H7 (cell line): ENCODE measurements around the gene BCO1. TPM values are rescaled to one million over a fixed set of nuclear protein-coding genes. Genes with fewer than 3 reads are reported as not detected.
"Not testable (repeated sequence)": the region's sequence is repeated elsewhere in the genome, so short reads cannot be mapped to it uniquely, and the experiment has no call there.

Experiments
- DNase-seq: peaks from one replicate; pipeline ENCODE4 v3.0.0; 2012
- H3K27me3 ChIP-seq: 2 replicates; pipeline ENCODE4 v1.6.0; 2011; ENCODE audit warnings: mild to moderate bottlenecking, low read length; ENCODE audit not compliant: control insufficient read depth, insufficient read depth
- H3K36me3 ChIP-seq: replicated peaks from 2 replicates; pipeline ENCODE4 v1.5.1; 2011; ENCODE audit warnings: low read length; ENCODE audit not compliant: control insufficient read depth, insufficient read depth
- H3K4me3 ChIP-seq: 2 replicates; pipeline ENCODE4 v1.5.1; 2011; ENCODE audit warnings: low read depth, mild to moderate bottlenecking, control low read depth, low read length, moderate library complexity; ENCODE audit not compliant: insufficient read depth
- total RNA-seq: library from RNA; depleted of rRNA; stranded (reverse); fragments of >200 nt; shearing (Covaris generic); gene quantifications from 2 replicates; pipeline ENCODE4 v1.2.3, GENCODE V29; 2014

Gene BCO1
- total RNA-seq, 1 experiment from 2014 or later, result 0.10 TPM

DNA sequence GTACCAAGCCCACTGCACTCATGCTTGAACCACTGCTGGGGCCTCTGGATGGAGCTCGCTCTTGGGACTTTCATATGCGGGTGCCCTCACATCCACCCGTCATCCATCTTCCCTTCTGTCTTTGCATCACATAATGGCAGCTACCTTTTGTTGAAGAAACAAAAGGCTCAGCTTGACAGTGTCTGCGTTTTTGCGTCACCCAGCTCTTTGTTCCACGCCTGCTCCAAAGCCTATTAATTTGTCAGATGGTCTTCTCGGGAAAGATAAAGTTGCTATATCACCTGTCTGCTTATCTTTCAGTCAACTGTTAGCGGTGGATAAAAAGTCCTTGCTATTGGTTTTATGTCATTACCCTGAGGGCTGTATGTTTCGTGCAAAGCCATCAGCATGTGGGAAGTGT lies 18.1 kb upstream of the BCO1 start:
- Histone ChIP-seq H3K36me3 (no peaks in the 10 kb centered on the region), H3K4me3 (no peak overlapping the region), H3K27me3 (no peaks in the 10 kb centered on the region; the same call in 1 of the 2 replicates)
- DNase-seq, result no peak

DNA sequence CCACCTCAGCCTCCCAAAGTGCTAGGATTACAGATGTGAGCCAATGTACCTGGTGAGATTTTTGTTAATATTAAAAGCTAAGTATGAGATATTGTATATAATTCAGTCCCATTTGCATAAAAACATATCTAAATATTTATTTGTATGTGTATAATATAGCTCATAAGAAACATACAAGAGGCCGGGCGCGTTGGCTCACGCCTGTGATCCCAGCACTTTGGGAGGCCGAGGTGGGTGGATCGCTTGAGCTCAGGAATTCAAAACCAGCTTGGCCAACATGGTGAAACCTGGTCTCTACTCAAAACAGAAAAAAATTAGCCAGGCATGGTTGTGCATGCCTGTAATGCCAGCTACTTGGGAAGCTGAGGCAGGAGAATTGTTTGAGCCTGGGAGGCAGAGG lies 16.8 kb upstream of the BCO1 start:
- no peak for DNase-seq
- Histone ChIP-seq H3K4me3 (no peak overlapping the region), H3K27me3 (no peaks in the 10 kb centered on the region), H3K36me3 (no peaks in the 10 kb centered on the region)

DNA sequence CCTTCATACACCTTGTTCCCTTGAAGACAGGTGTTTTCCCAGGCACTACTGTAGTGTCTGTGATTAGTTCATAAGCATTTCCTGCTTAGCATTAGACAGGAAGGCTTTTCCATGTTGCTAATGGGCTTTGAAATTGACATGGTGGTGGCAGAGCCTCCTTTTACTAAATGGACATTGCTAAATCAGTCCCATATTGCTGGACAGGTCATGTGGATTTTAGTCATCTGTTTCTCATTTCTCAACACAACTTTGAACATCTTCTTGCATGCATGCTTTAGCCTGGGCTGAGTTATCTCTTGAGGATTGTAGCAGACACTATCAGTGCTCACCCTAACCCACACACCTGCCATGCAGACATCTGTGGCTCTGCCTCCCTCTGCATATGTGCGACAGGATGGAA lies 13.7 kb upstream of the BCO1 start:
- no peak for DNase-seq
- Histone ChIP-seq H3K36me3 (no peaks in the 10 kb centered on the region), H3K27me3 (no peaks in the 10 kb centered on the region), H3K4me3 (no peak overlapping the region)

DNA sequence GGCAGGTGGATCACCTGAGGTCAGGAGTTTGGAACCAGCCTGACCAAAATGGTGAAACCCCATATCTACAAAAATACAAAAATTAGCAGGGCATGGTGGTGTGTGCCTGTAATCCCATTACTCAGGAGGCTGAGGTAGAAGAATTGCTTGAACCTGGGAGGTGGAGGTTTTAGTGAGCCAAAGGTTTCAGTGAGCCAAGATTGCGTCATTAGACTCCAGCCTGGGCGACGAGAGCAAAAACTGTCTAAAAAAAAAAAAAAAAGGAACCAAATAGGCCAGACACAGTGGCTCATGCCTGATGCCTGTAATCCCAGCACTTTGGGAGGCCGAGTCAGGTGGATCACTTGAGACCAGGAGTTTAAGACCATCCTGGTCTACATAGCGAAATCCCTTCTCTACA lies 12.8 kb upstream of the BCO1 start:
- not testable (repeated sequence) for H3K36me3 ChIP-seq, H3K4me3 ChIP-seq, H3K27me3 ChIP-seq, DNase-seq

DNA sequence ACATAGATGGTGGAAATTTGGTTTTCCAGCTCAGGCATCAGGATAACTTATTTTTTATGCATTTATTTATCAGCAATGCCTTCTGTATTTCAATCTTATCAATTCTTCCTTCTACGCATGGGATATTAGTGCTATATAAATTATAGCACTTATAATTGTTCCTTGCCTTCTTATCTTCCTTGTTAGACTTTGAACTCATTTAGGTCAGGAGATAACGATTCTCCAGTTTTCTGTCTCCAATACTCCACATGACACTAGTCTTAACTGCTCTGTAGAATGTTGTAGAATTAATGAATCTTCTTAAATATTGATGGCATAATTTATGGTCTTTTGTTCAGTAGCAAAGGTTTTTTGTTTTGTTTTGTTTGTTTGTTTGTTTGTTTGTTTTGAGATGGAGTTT lies 10.7 kb upstream of the BCO1 start:
- Histone ChIP-seq H3K4me3 (no peak overlapping the region), H3K36me3 (no peaks in the 10 kb centered on the region), H3K27me3 (no peaks in the 10 kb centered on the region)
- DNase-seq, result no peak

DNA sequence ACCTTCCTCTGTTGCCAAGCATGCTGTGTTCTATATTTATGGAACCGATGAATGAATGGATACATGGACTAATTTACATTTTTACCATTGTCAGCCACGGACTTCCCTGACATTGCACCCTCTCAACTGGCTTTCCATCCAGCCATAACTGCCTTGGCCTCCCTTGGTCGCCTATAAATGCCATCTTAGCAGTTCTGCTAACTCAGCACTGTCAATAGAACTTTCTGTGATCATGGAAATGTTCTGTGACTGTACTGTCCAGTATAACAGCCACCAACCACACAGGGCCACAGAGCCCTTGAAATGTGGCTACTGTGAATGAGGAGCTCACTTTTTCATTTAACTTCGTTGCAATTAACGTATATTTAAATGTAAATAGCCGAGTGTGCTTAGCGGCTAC lies 8.7 kb upstream of the BCO1 start:
- no peak overlapping the region for H3K4me3 ChIP-seq
- no peaks in the 10 kb centered on the region for H3K27me3 ChIP-seq
- DNase-seq, result no peak
- no peaks in the 10 kb centered on the region for H3K36me3 ChIP-seq

DNA sequence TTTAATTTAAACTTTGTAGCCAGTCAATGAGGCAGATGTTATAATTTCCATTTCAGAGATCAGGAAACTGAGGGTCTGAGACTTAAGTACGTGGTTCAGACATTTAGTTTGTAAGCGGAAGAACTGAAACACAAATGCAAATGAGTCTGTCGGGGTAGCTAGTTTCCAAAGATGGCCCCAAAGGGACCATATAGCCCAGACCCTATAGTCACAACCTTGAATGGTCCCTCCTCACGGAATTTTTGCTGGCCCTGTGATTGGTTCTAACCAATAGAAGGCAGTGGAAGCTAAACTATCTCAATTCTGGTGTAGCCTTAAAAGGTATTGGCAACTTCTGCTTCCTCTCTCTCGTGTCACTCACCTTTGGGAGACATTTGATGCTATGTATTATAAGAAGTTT lies 7.5 kb upstream of the BCO1 start:
- Histone ChIP-seq H3K36me3 (no peaks in the 10 kb centered on the region), H3K27me3 (no peaks in the 10 kb centered on the region), H3K4me3 (no peak overlapping the region)
- no peak for DNase-seq

DNA sequence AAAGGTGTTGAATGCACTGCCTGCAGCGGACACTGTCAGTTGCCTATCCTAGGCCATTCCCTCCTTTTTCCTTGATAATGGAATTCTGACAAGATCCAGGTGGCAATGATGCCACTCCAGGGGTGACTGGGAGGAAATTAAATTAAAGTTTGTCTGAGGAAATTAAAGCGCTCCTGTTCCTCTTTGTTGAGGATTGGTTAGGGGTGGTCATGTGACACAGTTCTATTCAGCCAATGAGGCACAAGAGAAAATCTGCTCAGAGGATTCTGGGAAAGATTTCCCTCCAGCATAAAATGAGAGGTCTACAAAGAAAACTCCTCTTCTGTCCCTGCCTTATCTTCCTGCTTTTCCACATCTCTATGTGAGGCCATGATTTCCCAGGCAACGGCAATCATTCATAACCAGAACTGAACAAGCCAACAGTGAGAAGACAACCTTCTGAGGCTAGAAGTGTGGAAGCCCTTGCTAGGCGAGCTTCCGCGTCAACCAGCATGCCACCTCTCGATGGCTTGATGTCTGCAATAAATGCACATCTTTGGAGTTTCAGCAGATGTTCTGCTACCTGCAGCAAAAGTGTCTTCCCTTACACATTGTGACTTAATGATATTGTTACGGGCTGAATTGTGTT lies 5.6 kb upstream of the BCO1 start:
- H3K27me3 ChIP-seq, result no peaks in the 10 kb centered on the region
- DNase-seq, result no peak
- H3K36me3 ChIP-seq, result no peaks in the 10 kb centered on the region
- no peak overlapping the region for H3K4me3 ChIP-seq

DNA sequence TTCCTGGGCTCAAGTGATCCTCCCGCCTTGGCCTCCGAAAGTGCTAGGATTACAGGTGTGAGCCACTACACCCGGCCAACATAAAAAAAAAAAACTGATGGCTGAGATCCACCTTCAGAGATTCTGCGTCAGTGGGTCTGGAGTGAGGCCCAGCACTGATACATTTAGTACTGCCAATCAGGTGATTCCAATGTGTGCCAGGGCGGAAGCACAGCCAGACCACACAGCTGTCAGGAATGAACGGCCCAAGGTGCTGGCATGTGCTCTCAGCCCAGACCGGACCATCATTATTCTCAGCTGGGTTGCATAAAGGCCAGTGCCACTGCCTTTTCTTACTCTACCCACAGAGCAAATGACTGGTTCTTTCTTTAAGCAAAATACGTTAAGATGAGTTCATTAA lies 1.2 kb upstream of the BCO1 start:
- no peak for DNase-seq
- H3K36me3 ChIP-seq, result no peaks in the 10 kb centered on the region
- H3K4me3 ChIP-seq, result no peak overlapping the region
- no peaks in the 10 kb centered on the region for H3K27me3 ChIP-seq

DNA sequence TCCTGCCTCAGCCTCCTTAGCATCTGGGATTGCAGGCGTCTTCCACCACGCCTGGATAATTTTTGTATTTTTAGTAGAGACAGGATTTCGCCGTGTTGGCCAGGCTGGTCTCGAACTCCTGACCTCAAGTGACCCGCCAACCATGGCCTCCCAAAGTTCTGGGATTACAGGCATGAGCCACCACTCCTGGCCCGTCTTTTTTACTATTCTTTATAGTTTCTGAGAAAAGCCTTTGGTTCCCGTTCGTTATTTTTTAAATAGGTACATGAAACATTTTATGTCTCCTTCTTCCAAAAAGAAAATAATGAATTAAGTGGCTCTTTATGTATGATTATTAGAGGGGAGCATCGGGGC lies 570 bp upstream of the BCO1 start:
- Histone ChIP-seq H3K27me3 (no peaks in the 10 kb centered on the region), H3K36me3 (no peaks in the 10 kb centered on the region), H3K4me3 (no peak overlapping the region)
- DNase-seq, result no peak

DNA sequence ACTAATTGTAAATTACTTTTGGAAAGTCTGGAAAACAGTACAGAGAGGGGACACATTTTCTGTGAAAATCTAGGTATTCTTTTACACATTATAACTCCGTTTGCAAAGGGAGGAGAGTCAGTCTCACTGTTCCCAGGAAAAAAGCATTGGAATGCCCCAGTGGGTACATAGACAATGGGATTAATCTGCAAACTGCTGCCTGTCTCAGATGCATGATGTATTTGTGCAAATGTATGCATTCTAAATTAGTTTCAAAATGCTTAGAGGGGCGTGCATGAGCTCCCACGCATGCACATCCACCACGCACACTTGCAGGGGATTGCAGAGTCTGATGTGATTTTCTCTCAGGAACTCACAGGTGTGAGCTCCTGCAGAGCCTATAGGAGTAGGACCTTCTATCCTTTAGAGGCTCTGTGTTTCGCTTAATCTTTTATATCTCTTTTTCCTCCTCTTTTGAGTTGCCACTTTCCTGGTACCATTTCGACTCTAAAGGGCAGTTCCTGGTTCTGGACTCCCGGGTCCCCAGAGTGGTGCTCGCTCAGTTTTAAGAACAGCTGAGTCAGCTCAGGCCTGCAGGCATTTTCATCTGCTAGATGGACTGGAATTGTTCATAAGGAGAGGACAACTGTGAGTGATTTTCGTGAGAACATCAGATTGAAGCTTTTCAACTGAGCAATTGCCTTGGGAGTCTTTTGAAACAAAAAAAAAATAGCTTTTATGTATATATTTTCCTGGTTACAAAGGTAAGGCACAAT lies 1.1 kb downstream of the BCO1 start:
- no peak for DNase-seq
- H3K27me3 ChIP-seq, result no peaks in the 10 kb centered on the region
- no peak overlapping the region for H3K4me3 ChIP-seq
- H3K36me3 ChIP-seq, result no peaks in the 10 kb centered on the region

DNA sequence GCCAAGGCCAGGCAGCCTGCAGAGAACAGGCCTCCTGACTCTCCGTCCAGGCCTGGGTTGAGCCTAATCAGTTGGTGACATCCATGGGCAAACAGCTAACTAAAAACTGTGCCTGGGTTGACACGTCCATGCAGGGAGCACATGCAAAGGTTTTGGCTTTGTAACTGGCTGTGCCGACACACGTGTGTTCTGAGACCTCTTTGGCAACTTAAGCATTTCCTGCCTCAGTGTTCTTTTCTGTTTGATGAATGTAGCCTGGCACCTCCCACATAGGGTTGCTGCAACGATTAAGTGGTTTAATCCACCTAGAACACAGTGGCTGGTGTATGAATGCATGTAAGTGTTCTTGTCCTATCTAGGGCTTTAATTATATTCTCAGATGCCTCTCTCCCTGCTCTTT lies 3.2 kb downstream of the BCO1 start:
- no peak for DNase-seq
- Histone ChIP-seq H3K36me3 (no peaks in the 10 kb centered on the region), H3K4me3 (no peak overlapping the region), H3K27me3 (no peaks in the 10 kb centered on the region)

DNA sequence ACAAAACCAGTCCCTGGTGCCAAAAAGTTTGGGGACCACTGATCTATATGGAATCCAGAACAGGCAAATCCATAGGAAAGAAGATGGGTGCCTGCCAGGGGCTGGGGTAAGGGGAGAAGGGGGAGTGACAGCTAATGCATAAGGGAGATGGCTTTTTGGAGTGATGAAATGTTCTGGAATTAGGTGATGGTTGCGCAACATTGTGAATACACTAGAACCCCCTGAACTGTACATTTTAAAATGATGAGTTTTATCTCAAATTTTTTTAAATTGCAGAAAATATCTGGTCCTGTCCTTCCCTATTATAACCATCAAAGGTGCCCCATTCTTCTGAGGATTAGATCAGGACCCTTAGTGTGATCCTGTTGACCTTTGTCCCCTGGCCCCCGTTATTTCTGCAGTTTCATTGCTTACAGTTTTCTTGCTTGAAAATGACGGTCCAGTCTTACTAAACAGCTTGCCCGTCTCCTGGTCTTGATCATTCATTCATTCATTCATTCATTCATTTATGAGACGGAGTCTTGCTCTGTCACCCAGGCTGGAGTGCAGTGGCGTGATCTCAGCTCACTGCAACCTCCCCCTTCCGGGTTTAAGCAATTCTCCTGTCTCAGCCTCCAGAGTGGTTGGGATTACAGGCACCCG lies 4.6 kb downstream of the BCO1 start:
- Histone ChIP-seq H3K36me3 (no peaks in the 10 kb centered on the region), H3K4me3 (no peak overlapping the region), H3K27me3 (no peaks in the 10 kb centered on the region)
- DNase-seq, result no peak

DNA sequence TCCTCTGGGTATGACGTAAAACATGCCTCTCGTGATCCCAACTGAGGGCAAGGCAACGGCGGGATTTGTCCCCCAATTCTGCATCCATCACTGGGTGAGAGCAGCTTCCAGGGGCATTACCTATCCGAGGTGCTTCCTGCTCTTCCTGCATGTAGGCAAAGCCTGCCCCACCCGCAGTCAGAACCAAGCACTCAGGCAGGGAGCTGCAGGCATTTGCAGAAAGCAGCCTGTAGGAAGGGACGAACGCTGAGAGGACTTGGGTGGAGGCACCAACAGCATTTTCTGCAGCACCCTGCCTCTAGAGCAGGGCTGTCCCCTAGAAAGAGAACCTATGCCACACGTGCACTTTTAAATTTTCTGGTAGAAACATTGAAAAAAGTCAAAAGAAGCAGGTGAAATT lies 5.5 kb downstream of the BCO1 start:
- Histone ChIP-seq H3K27me3 (no peaks in the 10 kb centered on the region), H3K36me3 (no peaks in the 10 kb centered on the region), H3K4me3 (no peak overlapping the region)
- DNase-seq, result no peak

DNA sequence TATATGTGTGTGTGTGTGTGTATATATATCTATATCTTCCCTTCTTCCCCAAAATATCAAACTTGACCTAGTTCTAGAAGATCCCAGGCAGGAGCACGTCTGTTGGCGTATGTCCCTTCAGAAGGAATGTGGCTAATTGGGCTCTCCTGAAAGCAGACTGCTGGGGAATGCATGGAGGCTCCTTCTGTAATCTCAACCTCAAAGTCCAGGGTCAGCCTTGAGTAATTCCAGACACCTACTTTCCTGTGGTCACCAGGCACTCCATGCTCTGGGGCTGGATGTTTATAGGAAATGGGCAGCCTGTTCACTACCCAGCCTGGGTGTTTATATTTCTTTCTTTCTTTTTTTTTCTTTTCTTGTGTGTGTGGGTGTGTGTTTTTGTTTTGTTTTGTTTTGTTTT lies 13.4 kb downstream of the BCO1 start:
- no peaks in the 10 kb centered on the region for H3K36me3 ChIP-seq
- no peak for DNase-seq
- H3K27me3 ChIP-seq, result no peaks in the 10 kb centered on the region
- H3K4me3 ChIP-seq, result no peak overlapping the region
